HepG2 (cell line): Measurements from ENCODE around the gene RCC2.

Experiments used
- ARID2 ChIP-seq: sonication (generic); formaldehyde crosslinking; IDR thresholded peaks from 2 replicates; pipeline ENCODE4 v1.8.1; 2022; ENCODE audit warnings: mild to moderate bottlenecking, missing genetic modification reagents, borderline replicate concordance
- BRCA1 ChIP-seq: sonication (generic); formaldehyde crosslinking; IDR thresholded peaks from 2 replicates; pipeline ENCODE4 v1.4.0; 2020; ENCODE audit warnings: missing genetic modification reagents
- NFE2L2 ChIP-seq: fragments of 150-350 bp; IDR thresholded peaks from 2 replicates; pipeline ENCODE4 v1.6.1; 2014; ENCODE audit warnings: low read length
- PAF1 ChIP-seq: IDR thresholded peaks from 2 replicates; pipeline ENCODE4 v1.6.1; 2016; ENCODE audit warnings: missing genetic modification reagents, missing compliant biosample characterization
- POLR2AphosphoS5 ChIP-seq: IDR thresholded peaks from 2 replicates; pipeline ENCODE4 v1.6.1; 2012; ENCODE audit warnings: low read depth, low read length
- RFX1 ChIP-seq: fragments of 450-650 bp; IDR thresholded peaks from 2 replicates; pipeline ENCODE4 v1.6.1; 2017
- SRF ChIP-seq: IDR thresholded peaks from 2 replicates; pipeline ENCODE4 v1.6.1; 2011; ENCODE audit warnings: mild to moderate bottlenecking, low read depth, low read length, moderate library complexity
- ZNF431 ChIP-seq: sonication (generic); formaldehyde crosslinking; IDR thresholded peaks from 2 replicates; pipeline ENCODE4 v1.9.0; 2022; ENCODE audit warnings: missing genetic modification reagents, low read depth, mild to moderate bottlenecking, borderline replicate concordance
- TF ChIP-seq, protein P1 (sequence below): sonication (generic); formaldehyde crosslinking; IDR thresholded peaks from 2 replicates; pipeline ENCODE4 v1.5.0; 2020; ENCODE audit warnings: mild to moderate bottlenecking, missing genetic modification reagents, moderate library complexity
- TF ChIP-seq, protein P2 (sequence below): sonication (generic); formaldehyde crosslinking; IDR thresholded peaks from 2 replicates; pipeline ENCODE4 v1.8.1; 2023; ENCODE audit warnings: missing genetic modification reagents, inconsistent platforms, borderline replicate concordance
- TF ChIP-seq, protein P3 (sequence below): sonication (generic); formaldehyde crosslinking; IDR thresholded peaks from 2 replicates; pipeline ENCODE4 v1.4.0; 2020; ENCODE audit warnings: missing genetic modification reagents
- TF ChIP-seq, protein P4 (sequence below): sonication (generic); formaldehyde crosslinking; IDR thresholded peaks from 2 replicates; pipeline ENCODE4 v1.9.0; 2021; ENCODE audit warnings: mild to moderate bottlenecking, missing genetic modification reagents

DNA sequence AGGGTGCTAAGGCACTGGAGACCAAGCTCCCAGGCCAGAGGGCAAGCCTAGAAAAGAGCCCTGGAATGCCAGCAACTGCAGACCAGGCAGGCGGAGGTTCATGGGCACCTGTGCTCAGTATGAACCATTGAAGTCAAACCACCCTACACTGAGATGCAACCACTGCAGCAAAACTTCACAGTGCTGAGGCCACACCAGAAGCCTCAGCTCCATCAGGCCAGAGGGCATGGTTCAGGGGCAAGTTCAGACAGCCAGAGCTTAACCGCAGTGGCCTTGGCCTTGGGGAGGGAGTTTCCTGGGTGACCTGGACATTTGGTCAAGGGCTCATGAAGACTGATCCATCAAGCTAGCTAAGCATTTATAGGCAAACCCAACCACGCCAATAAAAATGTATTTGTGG, 7.1 kb downstream of the RCC2 start:
- TF ChIP-seq POLR2AphosphoS5, result no peak
- TF ChIP-seq PAF1, result no peak
- no peak for TF ChIP-seq BRCA1 (CRISPR knock-in tag)
- TF ChIP-seq, protein P1, sequence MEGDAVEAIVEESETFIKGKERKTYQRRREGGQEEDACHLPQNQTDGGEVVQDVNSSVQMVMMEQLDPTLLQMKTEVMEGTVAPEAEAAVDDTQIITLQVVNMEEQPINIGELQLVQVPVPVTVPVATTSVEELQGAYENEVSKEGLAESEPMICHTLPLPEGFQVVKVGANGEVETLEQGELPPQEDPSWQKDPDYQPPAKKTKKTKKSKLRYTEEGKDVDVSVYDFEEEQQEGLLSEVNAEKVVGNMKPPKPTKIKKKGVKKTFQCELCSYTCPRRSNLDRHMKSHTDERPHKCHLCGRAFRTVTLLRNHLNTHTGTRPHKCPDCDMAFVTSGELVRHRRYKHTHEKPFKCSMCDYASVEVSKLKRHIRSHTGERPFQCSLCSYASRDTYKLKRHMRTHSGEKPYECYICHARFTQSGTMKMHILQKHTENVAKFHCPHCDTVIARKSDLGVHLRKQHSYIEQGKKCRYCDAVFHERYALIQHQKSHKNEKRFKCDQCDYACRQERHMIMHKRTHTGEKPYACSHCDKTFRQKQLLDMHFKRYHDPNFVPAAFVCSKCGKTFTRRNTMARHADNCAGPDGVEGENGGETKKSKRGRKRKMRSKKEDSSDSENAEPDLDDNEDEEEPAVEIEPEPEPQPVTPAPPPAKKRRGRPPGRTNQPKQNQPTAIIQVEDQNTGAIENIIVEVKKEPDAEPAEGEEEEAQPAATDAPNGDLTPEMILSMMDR (CRISPR knock-in tag), result no peak
- TF ChIP-seq, protein P2, sequence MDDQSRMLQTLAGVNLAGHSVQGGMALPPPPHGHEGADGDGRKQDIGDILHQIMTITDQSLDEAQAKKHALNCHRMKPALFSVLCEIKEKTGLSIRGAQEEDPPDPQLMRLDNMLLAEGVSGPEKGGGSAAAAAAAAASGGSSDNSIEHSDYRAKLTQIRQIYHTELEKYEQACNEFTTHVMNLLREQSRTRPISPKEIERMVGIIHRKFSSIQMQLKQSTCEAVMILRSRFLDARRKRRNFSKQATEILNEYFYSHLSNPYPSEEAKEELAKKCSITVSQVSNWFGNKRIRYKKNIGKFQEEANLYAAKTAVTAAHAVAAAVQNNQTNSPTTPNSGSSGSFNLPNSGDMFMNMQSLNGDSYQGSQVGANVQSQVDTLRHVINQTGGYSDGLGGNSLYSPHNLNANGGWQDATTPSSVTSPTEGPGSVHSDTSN (CRISPR knock-in tag), result no peak
- no peak for TF ChIP-seq ZNF431 (CRISPR knock-in tag)
- TF ChIP-seq ARID2 (CRISPR knock-in tag), result no peak
- TF ChIP-seq SRF, result no peak
- no peak for TF ChIP-seq RFX1
- TF ChIP-seq, protein P3, sequence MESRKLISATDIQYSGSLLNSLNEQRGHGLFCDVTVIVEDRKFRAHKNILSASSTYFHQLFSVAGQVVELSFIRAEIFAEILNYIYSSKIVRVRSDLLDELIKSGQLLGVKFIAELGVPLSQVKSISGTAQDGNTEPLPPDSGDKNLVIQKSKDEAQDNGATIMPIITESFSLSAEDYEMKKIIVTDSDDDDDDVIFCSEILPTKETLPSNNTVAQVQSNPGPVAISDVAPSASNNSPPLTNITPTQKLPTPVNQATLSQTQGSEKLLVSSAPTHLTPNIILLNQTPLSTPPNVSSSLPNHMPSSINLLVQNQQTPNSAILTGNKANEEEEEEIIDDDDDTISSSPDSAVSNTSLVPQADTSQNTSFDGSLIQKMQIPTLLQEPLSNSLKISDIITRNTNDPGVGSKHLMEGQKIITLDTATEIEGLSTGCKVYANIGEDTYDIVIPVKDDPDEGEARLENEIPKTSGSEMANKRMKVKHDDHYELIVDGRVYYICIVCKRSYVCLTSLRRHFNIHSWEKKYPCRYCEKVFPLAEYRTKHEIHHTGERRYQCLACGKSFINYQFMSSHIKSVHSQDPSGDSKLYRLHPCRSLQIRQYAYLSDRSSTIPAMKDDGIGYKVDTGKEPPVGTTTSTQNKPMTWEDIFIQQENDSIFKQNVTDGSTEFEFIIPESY, result no peak
- TF ChIP-seq NFE2L2, result no peak
- TF ChIP-seq, protein P4, sequence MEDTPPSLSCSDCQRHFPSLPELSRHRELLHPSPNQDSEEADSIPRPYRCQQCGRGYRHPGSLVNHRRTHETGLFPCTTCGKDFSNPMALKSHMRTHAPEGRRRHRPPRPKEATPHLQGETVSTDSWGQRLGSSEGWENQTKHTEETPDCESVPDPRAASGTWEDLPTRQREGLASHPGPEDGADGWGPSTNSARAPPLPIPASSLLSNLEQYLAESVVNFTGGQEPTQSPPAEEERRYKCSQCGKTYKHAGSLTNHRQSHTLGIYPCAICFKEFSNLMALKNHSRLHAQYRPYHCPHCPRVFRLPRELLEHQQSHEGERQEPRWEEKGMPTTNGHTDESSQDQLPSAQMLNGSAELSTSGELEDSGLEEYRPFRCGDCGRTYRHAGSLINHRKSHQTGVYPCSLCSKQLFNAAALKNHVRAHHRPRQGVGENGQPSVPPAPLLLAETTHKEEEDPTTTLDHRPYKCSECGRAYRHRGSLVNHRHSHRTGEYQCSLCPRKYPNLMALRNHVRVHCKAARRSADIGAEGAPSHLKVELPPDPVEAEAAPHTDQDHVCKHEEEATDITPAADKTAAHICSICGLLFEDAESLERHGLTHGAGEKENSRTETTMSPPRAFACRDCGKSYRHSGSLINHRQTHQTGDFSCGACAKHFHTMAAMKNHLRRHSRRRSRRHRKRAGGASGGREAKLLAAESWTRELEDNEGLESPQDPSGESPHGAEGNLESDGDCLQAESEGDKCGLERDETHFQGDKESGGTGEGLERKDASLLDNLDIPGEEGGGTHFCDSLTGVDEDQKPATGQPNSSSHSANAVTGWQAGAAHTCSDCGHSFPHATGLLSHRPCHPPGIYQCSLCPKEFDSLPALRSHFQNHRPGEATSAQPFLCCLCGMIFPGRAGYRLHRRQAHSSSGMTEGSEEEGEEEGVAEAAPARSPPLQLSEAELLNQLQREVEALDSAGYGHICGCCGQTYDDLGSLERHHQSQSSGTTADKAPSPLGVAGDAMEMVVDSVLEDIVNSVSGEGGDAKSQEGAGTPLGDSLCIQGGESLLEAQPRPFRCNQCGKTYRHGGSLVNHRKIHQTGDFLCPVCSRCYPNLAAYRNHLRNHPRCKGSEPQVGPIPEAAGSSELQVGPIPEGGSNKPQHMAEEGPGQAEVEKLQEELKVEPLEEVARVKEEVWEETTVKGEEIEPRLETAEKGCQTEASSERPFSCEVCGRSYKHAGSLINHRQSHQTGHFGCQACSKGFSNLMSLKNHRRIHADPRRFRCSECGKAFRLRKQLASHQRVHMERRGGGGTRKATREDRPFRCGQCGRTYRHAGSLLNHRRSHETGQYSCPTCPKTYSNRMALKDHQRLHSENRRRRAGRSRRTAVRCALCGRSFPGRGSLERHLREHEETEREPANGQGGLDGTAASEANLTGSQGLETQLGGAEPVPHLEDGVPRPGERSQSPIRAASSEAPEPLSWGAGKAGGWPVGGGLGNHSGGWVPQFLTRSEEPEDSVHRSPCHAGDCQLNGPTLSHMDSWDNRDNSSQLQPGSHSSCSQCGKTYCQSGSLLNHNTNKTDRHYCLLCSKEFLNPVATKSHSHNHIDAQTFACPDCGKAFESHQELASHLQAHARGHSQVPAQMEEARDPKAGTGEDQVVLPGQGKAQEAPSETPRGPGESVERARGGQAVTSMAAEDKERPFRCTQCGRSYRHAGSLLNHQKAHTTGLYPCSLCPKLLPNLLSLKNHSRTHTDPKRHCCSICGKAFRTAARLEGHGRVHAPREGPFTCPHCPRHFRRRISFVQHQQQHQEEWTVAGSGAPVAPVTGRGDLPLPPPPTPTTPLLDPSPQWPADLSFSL (CRISPR knock-in tag), result no peak
